Activated T-helper 1 cell treated with anti-CD3 and anti-CD28 coated beads, Interleukin-12 subunit alpha, Interleukin-12 subunit beta, Interleukin-2, Interleukin-4 antibody, amounts not matched to agents 30 ng/mL and 10 ng/mL and 1 ng/mL, durations not matched to agents 14 hours and 24 hours and 36 hours (primary cell): ENCODE measurements around the gene PDGFA. TPM values are rescaled to one million over a fixed set of nuclear protein-coding genes. Genes with fewer than 3 reads are reported as not detected.

Experiments used
- DNase-seq: peaks from one replicate; pipeline ENCODE4 v3.0.0; 2021; ENCODE audit warnings: low spot score
- H3K27ac Mint-ChIP-seq: one replicate; pipeline ENCODE4 v1.8.0; 2021; ENCODE audit warnings: mild to moderate bottlenecking, mixed read lengths
- H3K27me3 Mint-ChIP-seq: one replicate; pipeline ENCODE4 v1.8.0; 2022; ENCODE audit warnings: mild to moderate bottlenecking, moderate library complexity, mixed read lengths; ENCODE audit not compliant: insufficient read depth
- H3K36me3 Mint-ChIP-seq: one replicate; pipeline ENCODE4 v1.8.0; 2021; ENCODE audit warnings: low read depth, mixed read lengths
- H3K4me1 Mint-ChIP-seq: one replicate; pipeline ENCODE4 v1.8.0; 2021; ENCODE audit warnings: low read depth, mixed read lengths
- H3K4me3 Mint-ChIP-seq: one replicate; pipeline ENCODE4 v1.8.0; 2021; ENCODE audit warnings: mild to moderate bottlenecking, moderate library complexity, mixed read lengths
- H3K9me3 Mint-ChIP-seq: one replicate; pipeline ENCODE4 v1.8.0; 2021; ENCODE audit warnings: mixed read lengths
- intact Hi-C: fragments of 100-400 bp; cut with micrococcal nuclease; formaldehyde crosslinking; loops from one replicate; pipeline ENCODE4 v1.15.1; 2024
- total RNA-seq: library from RNA; stranded (reverse); gene quantifications from 2 replicates; pipeline ENCODE4 v1.2.3, GENCODE V29; 2022

PDGFA gene
- total RNA-seq, 1 donor from 2014 or later: 8.5 TPM

DNA sequence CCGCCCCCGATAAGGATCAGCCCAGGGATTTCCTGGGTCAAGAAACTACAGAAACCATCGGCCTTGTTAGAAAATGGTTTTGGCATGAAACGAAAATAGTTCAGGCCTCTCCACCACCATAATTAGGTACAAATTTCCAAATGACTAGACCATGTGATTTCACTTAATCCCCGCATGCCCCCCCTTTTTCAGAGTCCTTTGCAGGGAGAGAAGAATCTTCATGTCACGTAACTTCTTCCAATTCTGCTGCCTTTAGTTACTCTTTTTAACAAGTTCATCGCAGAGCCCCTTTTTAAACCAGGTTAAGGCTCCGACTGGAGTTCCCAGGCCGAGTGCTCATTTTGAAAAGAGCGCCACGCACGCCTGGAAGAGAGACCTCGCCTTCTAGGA lies 3.4 kb downstream of the PDGFA start:
- no peaks in the 10 kb centered on the region for H3K9me3 Mint-ChIP-seq
- H3K27ac Mint-ChIP-seq: no peak overlapping the region
- intact Hi-C loops: loop anchor here (5.0 kb wide), 1 partner anchor 154 kb away; no protein-coding TSS in a partner anchor

DNA sequence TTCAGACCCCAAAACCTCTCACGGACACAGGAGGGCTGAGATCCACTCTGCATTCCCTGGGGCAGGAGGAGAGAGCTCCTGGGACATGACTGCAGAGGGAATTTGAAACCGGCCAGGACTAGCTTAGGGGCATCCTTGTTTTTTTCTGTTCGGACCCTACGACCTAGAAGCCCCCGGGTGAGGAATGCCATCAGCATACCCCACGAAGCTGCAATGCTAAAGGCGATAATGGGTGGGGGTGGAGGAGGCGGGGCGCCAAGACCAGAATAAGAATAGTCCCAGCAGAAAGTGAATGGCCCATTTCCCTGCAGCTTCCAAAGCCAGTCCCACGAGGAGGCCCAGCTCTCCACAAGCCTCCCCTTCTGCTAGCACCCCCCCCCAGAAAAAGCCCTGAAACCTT lies 4.0 kb downstream of the PDGFA start:
- H3K4me3 Mint-ChIP-seq: no peak overlapping the region
- H3K27me3 Mint-ChIP-seq: peaks cover 15% of the 10 kb centered on the region
- DNase-seq: no peak
- intact Hi-C loops: loop anchor here (5.0 kb wide), 1 partner anchor 153 kb away; no protein-coding TSS in a partner anchor
- peaks cover 3% of the 10 kb centered on the region for H3K4me1 Mint-ChIP-seq
- H3K27ac Mint-ChIP-seq: no peak overlapping the region
- no peaks in the 10 kb centered on the region for H3K36me3 Mint-ChIP-seq
- H3K9me3 Mint-ChIP-seq: no peaks in the 10 kb centered on the region

More for the DNA sequence above, 3.4 kb downstream of the PDGFA start:
- H3K4me1 Mint-ChIP-seq: peaks cover 3% of the 10 kb centered on the region
- peak overlapping the region; percentile 2 for H3K4me3 Mint-ChIP-seq
- no peaks in the 10 kb centered on the region for H3K36me3 Mint-ChIP-seq
- H3K27me3 Mint-ChIP-seq: peaks cover 15% of the 10 kb centered on the region
- DNase-seq: no peak

DNA sequence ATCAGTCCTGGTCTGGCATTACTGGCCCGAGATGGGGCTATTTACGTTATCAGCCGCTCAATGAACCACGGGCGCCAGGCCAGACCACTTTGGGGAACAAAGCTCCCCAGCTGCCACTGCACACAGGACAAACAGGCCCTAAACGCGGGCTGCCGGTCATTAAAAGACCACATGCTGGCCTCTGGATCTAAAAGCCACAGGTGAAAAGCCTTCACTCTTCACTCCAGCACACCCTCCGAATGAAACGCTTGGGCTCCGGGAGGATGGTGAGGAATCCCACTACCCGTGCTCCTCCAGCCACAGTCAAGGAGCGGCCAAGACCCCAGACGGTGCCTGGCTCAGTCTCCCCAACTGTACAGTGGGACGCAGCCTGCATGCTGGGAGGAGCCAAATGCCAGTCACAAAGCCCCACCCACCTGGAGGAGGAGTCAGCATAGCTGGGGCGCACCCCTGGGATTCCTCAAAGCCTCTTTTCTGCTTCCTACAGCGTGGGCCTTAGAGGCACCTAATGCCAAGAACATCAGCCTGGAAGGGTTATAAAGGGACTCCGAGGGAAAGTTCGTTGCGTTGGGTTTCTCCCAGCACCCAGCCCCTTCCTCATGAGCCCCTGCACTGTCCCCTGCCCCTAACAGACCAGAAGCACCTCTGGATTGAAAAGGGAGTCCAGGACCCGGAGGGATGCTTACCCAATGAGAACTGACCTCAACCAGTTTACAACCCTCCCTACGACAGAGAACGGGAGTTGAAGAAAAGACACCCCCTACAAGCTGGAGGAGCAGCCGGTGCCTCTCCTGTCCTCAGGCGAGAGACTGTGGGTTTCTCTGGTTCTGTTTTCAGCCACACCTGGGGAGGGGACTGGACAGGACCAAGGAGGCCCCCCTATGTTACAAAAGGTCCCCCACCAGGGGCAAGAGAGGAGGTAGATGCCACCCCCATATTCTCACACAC lies 4.7 kb downstream of the PDGFA start:
- intact Hi-C loops: loop anchor here (5.0 kb wide), 1 partner anchor 153 kb away; no protein-coding TSS in a partner anchor
- Mint-ChIP-seq H3K27ac (no peak overlapping the region), H3K4me3 (peak overlapping the region; percentile 33), H3K36me3 (no peaks in the 10 kb centered on the region), H3K27me3 (peaks cover 15% of the 10 kb centered on the region), H3K9me3 (no peaks in the 10 kb centered on the region), H3K4me1 (peaks cover 3% of the 10 kb centered on the region)
- DNase-seq: no peak

DNA sequence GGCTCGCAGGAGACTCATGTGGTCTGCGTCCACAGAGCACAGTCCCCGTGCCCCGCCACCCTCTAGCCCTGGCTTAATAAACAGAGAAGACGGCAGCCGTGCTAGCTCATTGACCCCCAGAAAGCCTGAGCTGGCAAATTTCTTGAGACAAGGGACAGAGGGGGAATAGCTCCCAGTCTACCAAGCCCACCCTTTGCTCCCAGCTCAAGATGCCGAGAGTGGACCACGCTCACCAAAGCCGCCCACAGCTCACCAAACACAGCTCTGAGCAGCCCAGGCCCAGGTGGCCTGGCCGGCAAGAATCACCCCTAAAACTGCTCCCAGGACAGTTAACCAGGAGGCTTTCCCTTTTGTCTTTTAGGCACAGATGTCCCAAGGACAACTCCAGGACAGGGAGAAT lies 5.4 kb downstream of the PDGFA start:
- Mint-ChIP-seq H3K27me3 (peaks cover 15% of the 10 kb centered on the region), H3K4me1 (peaks cover 3% of the 10 kb centered on the region), H3K36me3 (no peaks in the 10 kb centered on the region), H3K27ac (no peak overlapping the region), H3K4me3 (no peak overlapping the region), H3K9me3 (no peaks in the 10 kb centered on the region)
- intact Hi-C loops: no loop called here
- DNase-seq: no peak

DNA sequence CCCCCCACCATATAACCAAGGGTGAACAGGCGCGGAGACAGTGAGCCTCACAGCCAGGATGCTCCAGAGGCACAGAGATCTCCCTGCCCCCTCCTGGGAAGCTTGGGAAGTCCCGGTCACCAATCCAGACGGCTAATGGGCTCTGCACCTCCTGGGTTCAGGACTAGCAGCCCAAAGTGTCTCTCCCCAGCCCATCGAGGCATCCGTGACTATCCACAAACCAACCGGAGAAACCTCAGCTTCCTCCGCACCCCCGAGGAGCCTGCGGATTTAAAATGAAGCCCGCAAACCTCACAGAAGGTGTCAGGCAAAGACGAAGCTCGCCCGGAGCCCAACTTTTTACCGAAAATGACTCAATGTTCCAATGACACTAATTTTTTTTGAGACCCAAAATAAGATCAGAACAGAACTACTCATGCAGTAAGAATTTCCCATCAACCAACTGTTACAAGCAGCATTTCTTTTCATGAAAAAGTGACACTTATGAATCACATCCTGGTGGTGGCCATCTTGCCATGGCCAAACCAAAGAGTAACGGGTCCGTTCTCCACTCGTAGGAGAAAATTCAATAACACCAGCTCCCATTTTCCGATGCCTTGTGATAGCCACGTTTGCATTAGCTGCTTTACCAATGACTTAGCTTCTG lies 6.0 kb downstream of the PDGFA start:
- intact Hi-C loops: no loop called here
- H3K4me3 Mint-ChIP-seq: no peak overlapping the region
- no peak overlapping the region for H3K27ac Mint-ChIP-seq
- peaks cover 15% of the 10 kb centered on the region for H3K27me3 Mint-ChIP-seq
- peaks cover 3% of the 10 kb centered on the region for H3K4me1 Mint-ChIP-seq
- H3K9me3 Mint-ChIP-seq: no peaks in the 10 kb centered on the region
- DNase-seq: no peak
- no peaks in the 10 kb centered on the region for H3K36me3 Mint-ChIP-seq

DNA sequence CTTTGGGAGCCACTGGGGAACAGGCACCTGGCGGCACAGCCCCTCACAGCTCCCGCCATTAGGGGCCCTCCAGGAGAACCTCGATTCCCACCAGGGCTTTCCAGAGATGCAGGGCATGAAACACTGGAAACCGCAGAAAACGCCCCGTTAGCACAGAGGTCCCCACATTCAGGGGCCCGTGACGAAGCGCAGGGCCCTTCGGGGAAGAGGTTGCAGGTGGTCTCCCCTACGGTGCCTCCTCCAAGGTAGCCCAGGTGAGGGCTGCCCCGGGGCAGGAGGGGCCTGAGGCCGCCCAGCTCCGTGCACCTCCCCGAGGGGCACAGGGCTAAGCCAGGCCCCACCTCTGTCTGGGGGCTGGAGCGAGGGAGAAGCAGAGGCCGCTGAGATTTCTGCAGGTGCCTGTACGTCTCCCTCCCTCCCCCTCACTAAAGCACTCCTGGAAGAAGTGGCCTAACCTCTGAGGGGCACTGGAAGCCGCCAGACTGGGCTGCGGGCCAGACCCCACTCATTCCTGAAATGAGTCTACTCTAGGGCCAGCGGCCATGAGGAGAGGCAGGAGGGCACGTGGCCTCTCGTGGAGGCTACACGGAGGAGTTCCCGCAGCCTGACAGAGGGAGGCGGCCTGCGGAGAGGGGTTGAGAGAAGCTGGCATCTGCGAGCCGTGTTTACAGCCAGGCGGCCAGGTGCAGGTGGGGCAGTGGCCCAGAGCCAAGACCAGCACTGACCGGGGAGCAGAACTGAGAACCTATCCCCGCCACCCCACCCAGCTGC lies 6.9 kb downstream of the PDGFA start:
- Mint-ChIP-seq H3K27me3 (peaks cover 10% of the 10 kb centered on the region), H3K9me3 (no peaks in the 10 kb centered on the region), H3K4me3 (no peak overlapping the region), H3K4me1 (peaks cover 3% of the 10 kb centered on the region), H3K36me3 (no peaks in the 10 kb centered on the region), H3K27ac (no peak overlapping the region)
- no peak for DNase-seq
- intact Hi-C loops: no loop called here

DNA sequence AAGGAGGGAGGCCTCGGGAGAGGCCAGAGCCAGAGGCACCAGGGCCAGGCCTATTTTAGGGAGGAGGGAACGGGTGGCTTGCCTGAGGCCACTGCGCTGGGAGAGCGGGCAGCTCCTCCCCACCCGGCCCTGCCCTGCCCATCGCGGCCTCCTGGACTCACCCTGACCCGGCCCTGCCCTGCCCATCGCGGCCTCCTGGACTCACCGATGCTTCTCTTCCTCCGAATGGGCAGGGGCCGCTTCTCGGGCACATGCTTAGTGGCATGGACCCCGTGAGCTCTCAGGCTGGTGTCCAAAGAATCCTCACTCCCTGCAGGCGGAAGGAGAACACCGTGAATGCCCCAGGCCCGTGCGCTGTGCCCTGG lies 7.5 kb downstream of the PDGFA start:
- Mint-ChIP-seq H3K9me3 (no peaks in the 10 kb centered on the region), H3K27me3 (peaks cover 8% of the 10 kb centered on the region), H3K27ac (no peak overlapping the region), H3K36me3 (no peaks in the 10 kb centered on the region), H3K4me3 (no peak overlapping the region), H3K4me1 (peaks cover 3% of the 10 kb centered on the region)
- intact Hi-C loops: no loop called here
- no peak for DNase-seq

DNA sequence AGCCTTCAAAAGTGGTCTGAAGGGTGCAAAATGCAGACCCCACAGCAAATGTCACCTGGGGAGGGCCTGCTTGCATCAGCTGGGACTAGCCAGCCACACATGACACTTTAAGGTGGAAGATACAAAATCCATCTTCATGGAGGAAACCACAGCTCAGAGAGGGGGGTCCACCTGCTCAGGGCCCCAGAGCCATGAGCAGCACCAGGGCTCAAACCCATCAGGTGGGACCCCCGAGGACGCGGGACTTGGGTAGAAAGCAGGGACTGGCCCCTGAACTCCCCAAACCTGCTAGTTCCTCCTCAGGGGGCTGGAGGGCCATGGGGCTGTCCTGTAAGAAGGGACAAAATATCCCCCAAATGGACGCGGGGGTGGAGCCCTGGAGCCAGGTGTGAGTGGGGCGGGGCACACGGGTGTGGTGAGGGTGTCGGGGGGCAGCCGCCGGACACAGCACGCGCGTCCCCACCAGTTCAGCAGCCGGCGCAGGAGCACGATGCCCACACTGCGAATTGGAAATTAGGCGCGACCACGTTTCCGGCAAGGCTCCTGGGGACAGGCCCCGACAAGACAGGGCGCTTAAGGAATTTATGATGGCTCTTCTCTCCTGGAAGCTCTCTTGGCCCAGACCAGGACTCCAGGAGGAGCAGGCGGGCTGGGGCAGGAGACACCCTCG lies 8.0 kb downstream of the PDGFA start:
- Mint-ChIP-seq H3K4me3 (no peak overlapping the region), H3K27me3 (peaks cover 8% of the 10 kb centered on the region), H3K4me1 (peaks cover 3% of the 10 kb centered on the region), H3K9me3 (no peaks in the 10 kb centered on the region), H3K36me3 (no peaks in the 10 kb centered on the region), H3K27ac (no peak overlapping the region)
- DNase-seq: no peak
- intact Hi-C loops: no loop called here

DNA sequence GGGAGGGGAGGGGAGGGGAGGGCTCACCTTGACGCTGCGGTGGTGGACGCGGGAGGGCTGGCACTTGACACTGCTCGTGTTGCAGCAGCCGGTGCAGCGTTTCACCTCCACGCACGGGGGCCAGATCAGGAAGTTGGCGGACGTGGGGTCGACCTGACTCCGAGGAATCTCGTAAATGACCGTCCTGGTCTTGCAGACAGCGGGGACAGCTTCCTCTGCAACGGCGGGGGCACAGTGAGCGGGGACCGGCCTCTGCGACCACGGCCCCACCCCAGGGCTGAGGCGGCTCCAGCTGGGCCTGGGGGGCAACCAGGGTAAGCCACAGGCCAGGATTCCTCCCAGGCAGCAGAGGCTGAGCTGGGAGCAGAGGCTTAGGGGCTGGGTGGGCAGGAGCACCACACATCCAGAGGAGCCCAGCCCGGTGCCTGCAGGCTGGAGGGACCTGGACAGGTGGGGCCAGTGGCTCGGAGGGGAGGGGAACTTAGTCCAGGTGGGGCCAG lies 8.8 kb downstream of the PDGFA start:
- H3K27ac Mint-ChIP-seq: no peak overlapping the region
- no peak for DNase-seq
- no peaks in the 10 kb centered on the region for H3K36me3 Mint-ChIP-seq
- intact Hi-C loops: no loop called here
- H3K4me3 Mint-ChIP-seq: no peak overlapping the region
- H3K27me3 Mint-ChIP-seq: peaks cover 8% of the 10 kb centered on the region
- H3K9me3 Mint-ChIP-seq: no peaks in the 10 kb centered on the region
- peaks cover 3% of the 10 kb centered on the region for H3K4me1 Mint-ChIP-seq

DNA sequence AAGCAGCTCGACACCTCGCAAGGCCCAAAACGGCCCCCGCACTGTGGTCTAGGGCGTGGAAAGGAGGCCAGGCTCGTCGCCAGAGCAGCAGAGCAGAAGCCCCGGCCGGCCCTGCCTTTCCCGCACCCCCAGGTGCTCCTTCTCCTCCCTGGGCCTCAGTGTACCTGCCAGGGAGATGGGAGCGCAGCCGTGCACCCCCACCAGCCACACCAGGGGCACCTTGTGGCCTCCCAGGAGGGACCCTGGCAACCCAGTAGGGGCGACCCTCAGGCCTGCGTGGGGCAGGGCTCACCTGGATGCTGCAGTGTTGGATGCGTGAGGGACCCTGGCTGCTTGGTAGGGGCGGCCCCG lies 9.5 kb downstream of the PDGFA start:
- intact Hi-C loops: no loop called here
- no peak for DNase-seq
- Mint-ChIP-seq H3K9me3 (no peaks in the 10 kb centered on the region), H3K4me3 (no peak overlapping the region), H3K27ac (no peak overlapping the region), H3K4me1 (peaks cover 3% of the 10 kb centered on the region), H3K27me3 (peaks cover 2% of the 10 kb centered on the region), H3K36me3 (no peaks in the 10 kb centered on the region)

DNA sequence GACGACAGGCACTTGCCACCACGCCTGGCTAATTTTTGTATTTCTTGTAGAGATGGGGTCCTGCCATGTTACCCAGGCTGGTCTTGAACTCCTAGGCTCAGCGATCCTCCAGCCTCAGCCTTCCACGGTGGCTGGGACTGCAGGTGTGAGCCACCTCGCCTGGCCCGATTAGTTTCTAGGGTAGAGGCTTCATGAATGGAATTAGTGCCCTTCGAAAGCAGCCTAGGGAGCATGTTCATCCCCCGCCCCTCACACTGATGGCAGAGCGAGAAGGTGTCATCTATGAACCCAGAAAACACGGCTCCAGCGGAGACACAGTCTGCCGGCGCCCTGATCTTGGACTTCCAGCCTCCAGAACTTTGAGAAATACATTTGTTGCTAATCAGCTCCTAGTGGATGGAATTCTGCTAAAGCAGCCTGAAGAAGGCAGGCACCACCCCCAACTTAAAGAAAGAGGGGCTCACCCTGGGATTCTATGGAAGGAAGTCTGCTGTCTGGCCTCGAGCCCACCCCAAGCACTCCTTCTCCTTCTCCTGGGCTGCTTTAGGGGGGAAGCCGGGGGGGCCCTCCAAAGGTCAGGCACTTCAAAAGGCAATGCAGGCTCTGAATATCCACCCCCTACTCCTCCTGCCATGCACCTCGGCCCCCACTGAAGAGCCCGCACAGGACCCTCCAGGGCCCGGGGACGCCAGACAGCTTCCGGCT lies 10.1 kb downstream of the PDGFA start:
- Mint-ChIP-seq H3K4me3 (no peak overlapping the region), H3K4me1 (peaks cover 3% of the 10 kb centered on the region), H3K9me3 (no peaks in the 10 kb centered on the region), H3K27ac (no peak overlapping the region), H3K27me3 (no peaks in the 10 kb centered on the region), H3K36me3 (no peaks in the 10 kb centered on the region)
- intact Hi-C loops: no loop called here
- DNase-seq: no peak
